ENCODE measurements around the gene MVD. TPM values are rescaled to one million over a fixed set of nuclear protein-coding genes. Genes with fewer than 3 reads are reported as not detected.
A peak's percentile ranks its signal among the peaks of the same experiment; 100 is the strongest.

Gene MVD
- total and polyA plus RNA-seq, 2 of the 13 experiments (the other 11 are each of a cell fraction or from before 2014, with no cell fraction given), result 28.1 to 187 TPM

DNA sequence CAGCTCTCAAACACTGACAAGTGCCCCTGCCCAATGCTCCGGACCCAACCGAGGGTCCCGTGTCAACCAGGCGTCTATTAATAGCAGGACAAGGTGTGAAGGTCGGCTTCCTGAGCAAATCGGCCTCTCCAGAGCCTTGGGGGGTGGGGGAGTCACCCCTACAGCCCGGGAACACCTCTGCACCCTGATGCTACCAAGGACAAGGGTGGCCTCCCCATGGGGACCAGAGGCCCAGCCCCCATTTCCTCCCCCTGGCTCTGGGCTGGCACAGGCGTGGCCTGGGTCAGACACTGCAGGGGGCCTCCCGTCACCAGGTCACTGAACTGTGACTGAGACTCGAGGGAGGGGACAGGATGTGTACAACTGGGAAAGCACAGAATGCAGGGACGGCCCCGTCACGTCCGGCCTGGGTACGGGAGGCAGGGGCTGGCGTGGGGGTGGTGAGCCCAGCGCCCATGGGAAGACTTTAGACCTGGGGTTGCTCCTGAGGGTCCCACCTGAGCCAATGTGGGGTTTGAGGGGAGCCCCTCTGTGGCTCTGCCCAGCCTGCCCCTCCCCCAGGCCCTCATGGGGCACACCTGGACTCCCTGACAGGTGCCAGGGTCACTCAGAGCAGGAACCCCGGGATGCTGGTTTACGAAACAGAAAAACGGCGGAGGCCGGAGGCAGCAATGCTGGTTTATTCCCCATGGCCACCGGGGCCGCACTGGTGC is 11.5 kb downstream of the MVD start (continued):
- TF ChIP-seq, protein P1, sequence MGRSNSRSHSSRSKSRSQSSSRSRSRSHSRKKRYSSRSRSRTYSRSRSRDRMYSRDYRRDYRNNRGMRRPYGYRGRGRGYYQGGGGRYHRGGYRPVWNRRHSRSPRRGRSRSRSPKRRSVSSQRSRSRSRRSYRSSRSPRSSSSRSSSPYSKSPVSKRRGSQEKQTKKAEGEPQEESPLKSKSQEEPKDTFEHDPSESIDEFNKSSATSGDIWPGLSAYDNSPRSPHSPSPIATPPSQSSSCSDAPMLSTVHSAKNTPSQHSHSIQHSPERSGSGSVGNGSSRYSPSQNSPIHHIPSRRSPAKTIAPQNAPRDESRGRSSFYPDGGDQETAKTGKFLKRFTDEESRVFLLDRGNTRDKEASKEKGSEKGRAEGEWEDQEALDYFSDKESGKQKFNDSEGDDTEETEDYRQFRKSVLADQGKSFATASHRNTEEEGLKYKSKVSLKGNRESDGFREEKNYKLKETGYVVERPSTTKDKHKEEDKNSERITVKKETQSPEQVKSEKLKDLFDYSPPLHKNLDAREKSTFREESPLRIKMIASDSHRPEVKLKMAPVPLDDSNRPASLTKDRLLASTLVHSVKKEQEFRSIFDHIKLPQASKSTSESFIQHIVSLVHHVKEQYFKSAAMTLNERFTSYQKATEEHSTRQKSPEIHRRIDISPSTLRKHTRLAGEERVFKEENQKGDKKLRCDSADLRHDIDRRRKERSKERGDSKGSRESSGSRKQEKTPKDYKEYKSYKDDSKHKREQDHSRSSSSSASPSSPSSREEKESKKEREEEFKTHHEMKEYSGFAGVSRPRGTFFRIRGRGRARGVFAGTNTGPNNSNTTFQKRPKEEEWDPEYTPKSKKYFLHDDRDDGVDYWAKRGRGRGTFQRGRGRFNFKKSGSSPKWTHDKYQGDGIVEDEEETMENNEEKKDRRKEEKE (IDR thresholded peaks at IDR 0.05), result no peak
- TF ChIP-seq THAP11 (CRISPR knock-in tag; IDR thresholded peaks at IDR 0.05), result peak; percentile 90
- peak; percentile 58; the same call in 1 of the 2 replicates for TF ChIP-seq NFYC (CRISPR knock-in tag; IDR thresholded peaks at IDR 0.05)
- peak; percentile 86 for TF ChIP-seq MEIS2 (CRISPR knock-in tag; IDR thresholded peaks at IDR 0.05)
- no peak for TF ChIP-seq ZFP36 (IDR thresholded peaks at IDR 0.05; ENCODE audit: borderline replicate concordance, low read depth, low read length, partially characterized antibody)
- TF ChIP-seq, protein P2, sequence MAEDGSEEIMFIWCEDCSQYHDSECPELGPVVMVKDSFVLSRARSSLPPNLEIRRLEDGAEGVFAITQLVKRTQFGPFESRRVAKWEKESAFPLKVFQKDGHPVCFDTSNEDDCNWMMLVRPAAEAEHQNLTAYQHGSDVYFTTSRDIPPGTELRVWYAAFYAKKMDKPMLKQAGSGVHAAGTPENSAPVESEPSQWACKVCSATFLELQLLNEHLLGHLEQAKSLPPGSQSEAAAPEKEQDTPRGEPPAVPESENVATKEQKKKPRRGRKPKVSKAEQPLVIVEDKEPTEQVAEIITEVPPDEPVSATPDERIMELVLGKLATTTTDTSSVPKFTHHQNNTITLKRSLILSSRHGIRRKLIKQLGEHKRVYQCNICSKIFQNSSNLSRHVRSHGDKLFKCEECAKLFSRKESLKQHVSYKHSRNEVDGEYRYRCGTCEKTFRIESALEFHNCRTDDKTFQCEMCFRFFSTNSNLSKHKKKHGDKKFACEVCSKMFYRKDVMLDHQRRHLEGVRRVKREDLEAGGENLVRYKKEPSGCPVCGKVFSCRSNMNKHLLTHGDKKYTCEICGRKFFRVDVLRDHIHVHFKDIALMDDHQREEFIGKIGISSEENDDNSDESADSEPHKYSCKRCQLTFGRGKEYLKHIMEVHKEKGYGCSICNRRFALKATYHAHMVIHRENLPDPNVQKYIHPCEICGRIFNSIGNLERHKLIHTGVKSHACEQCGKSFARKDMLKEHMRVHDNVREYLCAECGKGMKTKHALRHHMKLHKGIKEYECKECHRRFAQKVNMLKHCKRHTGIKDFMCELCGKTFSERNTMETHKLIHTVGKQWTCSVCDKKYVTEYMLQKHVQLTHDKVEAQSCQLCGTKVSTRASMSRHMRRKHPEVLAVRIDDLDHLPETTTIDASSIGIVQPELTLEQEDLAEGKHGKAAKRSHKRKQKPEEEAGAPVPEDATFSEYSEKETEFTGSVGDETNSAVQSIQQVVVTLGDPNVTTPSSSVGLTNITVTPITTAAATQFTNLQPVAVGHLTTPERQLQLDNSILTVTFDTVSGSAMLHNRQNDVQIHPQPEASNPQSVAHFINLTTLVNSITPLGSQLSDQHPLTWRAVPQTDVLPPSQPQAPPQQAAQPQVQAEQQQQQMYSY (CRISPR knock-in tag; IDR thresholded peaks at IDR 0.05), result no peak; the same call in 1 of the 2 replicates
- peak; percentile 94 for TF ChIP-seq THAP7 (CRISPR knock-in tag; IDR thresholded peaks at IDR 0.05)
- no peak for TF ChIP-seq ZNF589 (CRISPR knock-in tag; conservative IDR thresholded peaks at IDR 0.05)
- no peak for TF ChIP-seq HNRNPLL (IDR thresholded peaks at IDR 0.05; ENCODE audit: low read depth, low read length, poor library complexity, severe bottlenecking)
- TF ChIP-seq, protein P3, sequence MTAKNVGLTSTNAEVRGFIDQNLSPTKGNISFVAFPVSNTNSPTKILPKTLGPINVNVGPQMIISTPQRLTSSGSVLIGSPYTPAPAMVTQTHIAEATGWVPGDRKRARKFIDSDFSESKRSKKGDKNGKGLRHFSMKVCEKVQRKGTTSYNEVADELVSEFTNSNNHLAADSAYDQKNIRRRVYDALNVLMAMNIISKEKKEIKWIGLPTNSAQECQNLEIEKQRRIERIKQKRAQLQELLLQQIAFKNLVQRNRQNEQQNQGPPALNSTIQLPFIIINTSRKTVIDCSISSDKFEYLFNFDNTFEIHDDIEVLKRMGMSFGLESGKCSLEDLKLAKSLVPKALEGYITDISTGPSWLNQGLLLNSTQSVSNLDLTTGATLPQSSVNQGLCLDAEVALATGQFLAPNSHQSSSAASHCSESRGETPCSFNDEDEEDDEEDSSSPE (CRISPR knock-in tag; IDR thresholded peaks at IDR 0.05), result peak; percentile 59
- TF ChIP-seq NCOR1 (IDR thresholded peaks at IDR 0.05; ENCODE audit: borderline replicate concordance, low read length), result peak; percentile 50; the same call in 1 of the 2 replicates
- TF ChIP-seq ZSCAN31 (CRISPR knock-in tag; IDR thresholded peaks at IDR 0.05; ENCODE audit: low read depth), result peak; percentile 72; the same call in 1 of the 2 replicates
- TF ChIP-seq ZNF607 (CRISPR knock-in tag; IDR thresholded peaks at IDR 0.05; ENCODE audit: borderline replicate concordance), result peak; percentile 42
- no peak for TF ChIP-seq BRD4 (CRISPR knock-in tag; IDR thresholded peaks at IDR 0.05)
- peak; percentile 87; the same call in 1 of the 2 replicates for TF ChIP-seq ZBTB20 (CRISPR knock-in tag; IDR thresholded peaks at IDR 0.05; ENCODE audit: borderline replicate concordance, low read depth)
- TF ChIP-seq MLLT10 (CRISPR knock-in tag; IDR thresholded peaks at IDR 0.05), result no peak
- no peak for TF ChIP-seq ONECUT2 (CRISPR knock-in tag; IDR thresholded peaks at IDR 0.05)
- no peak for TF ChIP-seq ZNF24 (IDR thresholded peaks at IDR 0.05)
- TF ChIP-seq, protein P4, sequence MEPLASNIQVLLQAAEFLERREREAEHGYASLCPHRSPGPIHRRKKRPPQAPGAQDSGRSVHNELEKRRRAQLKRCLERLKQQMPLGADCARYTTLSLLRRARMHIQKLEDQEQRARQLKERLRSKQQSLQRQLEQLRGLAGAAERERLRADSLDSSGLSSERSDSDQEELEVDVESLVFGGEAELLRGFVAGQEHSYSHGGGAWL (CRISPR knock-in tag; IDR thresholded peaks at IDR 0.05), result no peak; the same call in 1 of the 2 replicates
- TF ChIP-seq ZNF3 (CRISPR knock-in tag; IDR thresholded peaks at IDR 0.05), result no peak
- TF ChIP-seq MIER2 (CRISPR knock-in tag; IDR thresholded peaks at IDR 0.05), result peak; percentile 71; the same call in 1 of the 2 replicates

Data from HepG2 (cell line).